LNCaP clone FGC (cell line): ENCODE data around the gene PCDHGC4.

Source experiments
- DNase-seq: peaks from one replicate; pipeline ENCODE4 v3.0.0-alpha.2; 2011; ENCODE audit warnings: low read depth
- H3K4me3 ChIP-seq: 2 replicates; pipeline ENCODE4 v1.5.1; 2011; ENCODE audit warnings: mild to moderate bottlenecking, low read depth, low read length, control low read depth
- CTCF ChIP-seq: IDR thresholded peaks from 2 replicates; pipeline ENCODE4 v1.5.1; 2012; ENCODE audit warnings: mild to moderate bottlenecking; ENCODE audit not compliant: control insufficient read depth, insufficient read depth; ENCODE audit errors: extremely low read depth

PCDHGC4 gene

GRCh38 chr5:141515946-141516671 lies 31.3 kb downstream of the PCDHGC4 start:
- no peak for TF ChIP-seq CTCF
- DNase-seq: no peak
- H3K4me3 ChIP-seq: no peak overlapping the region

GRCh38 chr5:141516672-141517025 lies 31.8 kb downstream of the PCDHGC4 start:
- DNase-seq: no peak
- TF ChIP-seq CTCF: no peak

GRCh38 chr5:141517312-141517711 lies 32.5 kb downstream of the PCDHGC4 start:
- DNase-seq: no peak
- TF ChIP-seq CTCF: no peak
- no peak overlapping the region for H3K4me3 ChIP-seq

More at GRCh38 chr5:141516672-141517025, 31.8 kb downstream of the PCDHGC4 start:
- H3K4me3 ChIP-seq: no peak overlapping the region

GRCh38 chr5:141517880-141518617 lies 33.2 kb downstream of the PCDHGC4 start:
- DNase-seq: no peak
- TF ChIP-seq CTCF: no peak
- H3K4me3 ChIP-seq: no peak overlapping the region

- no peak for TF ChIP-seq CTCF
- H3K4me3 ChIP-seq: no peak overlapping the region
- DNase-seq: no peak
Observed at GRCh38 chr5:141518618-141519015, 33.8 kb downstream of the PCDHGC4 start.

- no peak for TF ChIP-seq CTCF
- no peak for DNase-seq
- H3K4me3 ChIP-seq: no peak overlapping the region
Observed at GRCh38 chr5:141519605-141520565, 35.1 kb downstream of the PCDHGC4 start.
